Activated T-helper 1 cell treated with anti-CD3 and anti-CD28 coated beads, Interleukin-12 subunit alpha, Interleukin-12 subunit beta, Interleukin-2, Interleukin-4 antibody, amounts not matched to agents 30 ng/mL and 10 ng/mL and 1 ng/mL, durations not matched to agents 14 hours and 24 hours and 36 hours (primary cell): Measurements from ENCODE around the gene ZBTB16. TPM values are rescaled to one million over a fixed set of nuclear protein-coding genes. Genes with fewer than 3 reads are reported as not detected.
A peak's percentile ranks its signal among the peaks of the same experiment; 100 is the strongest.

ENCODE experiments used
- DNase-seq: peaks from one replicate; pipeline ENCODE4 v3.0.0; 2021; ENCODE audit warnings: low spot score
- H3K27ac Mint-ChIP-seq: one replicate; pipeline ENCODE4 v1.8.0; 2021; ENCODE audit warnings: mild to moderate bottlenecking, mixed read lengths
- H3K27me3 Mint-ChIP-seq: one replicate; pipeline ENCODE4 v1.8.0; 2022; ENCODE audit warnings: mild to moderate bottlenecking, moderate library complexity, mixed read lengths; ENCODE audit not compliant: insufficient read depth
- H3K36me3 Mint-ChIP-seq: one replicate; pipeline ENCODE4 v1.8.0; 2021; ENCODE audit warnings: low read depth, mixed read lengths
- H3K4me1 Mint-ChIP-seq: one replicate; pipeline ENCODE4 v1.8.0; 2021; ENCODE audit warnings: low read depth, mixed read lengths
- H3K4me3 Mint-ChIP-seq: one replicate; pipeline ENCODE4 v1.8.0; 2021; ENCODE audit warnings: mild to moderate bottlenecking, moderate library complexity, mixed read lengths
- H3K9me3 Mint-ChIP-seq: one replicate; pipeline ENCODE4 v1.8.0; 2021; ENCODE audit warnings: mixed read lengths
- intact Hi-C: fragments of 100-400 bp; cut with micrococcal nuclease; formaldehyde crosslinking; loops from one replicate; pipeline ENCODE4 v1.15.1; 2024
- total RNA-seq: library from RNA; stranded (reverse); gene quantifications from 2 replicates; pipeline ENCODE4 v1.2.3, GENCODE V29; 2022

The ZBTB16 gene
- total RNA-seq, 1 donor from 2014 or later: 3.4 TPM

GRCh38 chr11:114092478-114092877, 33.0 kb downstream of the ZBTB16 start:
- H3K4me3 Mint-ChIP-seq: no peak overlapping the region
- H3K36me3 Mint-ChIP-seq: no peaks in the 10 kb centered on the region
- H3K27me3 Mint-ChIP-seq: peaks cover 13% of the 10 kb centered on the region
- H3K4me1 Mint-ChIP-seq: peaks cover 9% of the 10 kb centered on the region
- H3K9me3 Mint-ChIP-seq: no peaks in the 10 kb centered on the region
- intact Hi-C loops: no loop called here
- DNase-seq: no peak
- H3K27ac Mint-ChIP-seq: no peak overlapping the region

- Mint-ChIP-seq H3K4me3 (no peak overlapping the region), H3K27ac (no peak overlapping the region), H3K27me3 (peaks cover 13% of the 10 kb centered on the region), H3K4me1 (peaks cover 5% of the 10 kb centered on the region), H3K9me3 (no peaks in the 10 kb centered on the region), H3K36me3 (no peaks in the 10 kb centered on the region)
- no peak for DNase-seq
- intact Hi-C loops: no loop called here
Observed at GRCh38 chr11:114092953-114093352, 33.4 kb downstream of the ZBTB16 start.

GRCh38 chr11:114094516-114094915, 35.0 kb downstream of the ZBTB16 start:
- Mint-ChIP-seq H3K4me1 (no peaks in the 10 kb centered on the region), H3K27ac (no peak overlapping the region), H3K27me3 (peaks cover 13% of the 10 kb centered on the region), H3K9me3 (no peaks in the 10 kb centered on the region), H3K36me3 (no peaks in the 10 kb centered on the region), H3K4me3 (no peak overlapping the region)
- intact Hi-C loops: no loop called here
- no peak for DNase-seq

- H3K4me3 Mint-ChIP-seq: no peak overlapping the region
- no peaks in the 10 kb centered on the region for H3K36me3 Mint-ChIP-seq
- no peaks in the 10 kb centered on the region for H3K9me3 Mint-ChIP-seq
- no peaks in the 10 kb centered on the region for H3K4me1 Mint-ChIP-seq
- DNase-seq: no peak
- H3K27ac Mint-ChIP-seq: no peak overlapping the region
- intact Hi-C loops: no loop called here
- peaks cover 15% of the 10 kb centered on the region for H3K27me3 Mint-ChIP-seq
Observed at GRCh38 chr11:114095899-114096298, 36.4 kb downstream of the ZBTB16 start.

GRCh38 chr11:114097832-114098231, 38.3 kb downstream of the ZBTB16 start:
- Mint-ChIP-seq H3K4me3 (no peak overlapping the region), H3K27ac (no peak overlapping the region)
- intact Hi-C loops: no loop called here

GRCh38 chr11:114098927-114099326, 39.4 kb downstream of the ZBTB16 start:
- Mint-ChIP-seq H3K27ac (no peak overlapping the region), H3K36me3 (no peaks in the 10 kb centered on the region), H3K27me3 (peaks cover 14% of the 10 kb centered on the region), H3K9me3 (no peaks in the 10 kb centered on the region), H3K4me1 (peaks cover 12% of the 10 kb centered on the region), H3K4me3 (no peak overlapping the region)
- intact Hi-C loops: no loop called here
- DNase-seq: no peak

More at GRCh38 chr11:114097832-114098231, 38.3 kb downstream of the ZBTB16 start:
- Mint-ChIP-seq H3K9me3 (no peaks in the 10 kb centered on the region), H3K4me1 (peaks cover 1% of the 10 kb centered on the region), H3K27me3 (peaks cover 14% of the 10 kb centered on the region), H3K36me3 (no peaks in the 10 kb centered on the region)
- DNase-seq: no peak

GRCh38 chr11:114099392-114100178, 40.1 kb downstream of the ZBTB16 start:
- DNase-seq: no peak
- peaks cover 14% of the 10 kb centered on the region for H3K27me3 Mint-ChIP-seq
- H3K27ac Mint-ChIP-seq: no peak overlapping the region
- no peaks in the 10 kb centered on the region for H3K36me3 Mint-ChIP-seq
- no peaks in the 10 kb centered on the region for H3K9me3 Mint-ChIP-seq
- intact Hi-C loops: loop anchor here (5.0 kb wide), 1 partner anchor 83 kb away; no protein-coding TSS in a partner anchor
- H3K4me3 Mint-ChIP-seq: no peak overlapping the region
- peaks cover 19% of the 10 kb centered on the region for H3K4me1 Mint-ChIP-seq

- H3K4me3 Mint-ChIP-seq: peak overlapping the region; percentile 28
- no peak for DNase-seq
Observed at GRCh38 chr11:114102993-114103896, 43.7 kb downstream of the ZBTB16 start.

GRCh38 chr11:114105611-114106010, 46.1 kb downstream of the ZBTB16 start:
- H3K4me3 Mint-ChIP-seq: no peak overlapping the region
- H3K4me1 Mint-ChIP-seq: peaks cover 26% of the 10 kb centered on the region
- DNase-seq: no peak
- intact Hi-C loops: loop anchor here (2.0 kb wide), 1 partner anchor 17 kb away; no protein-coding TSS in a partner anchor
- H3K9me3 Mint-ChIP-seq: no peaks in the 10 kb centered on the region
- no peaks in the 10 kb centered on the region for H3K36me3 Mint-ChIP-seq
- H3K27ac Mint-ChIP-seq: no peak overlapping the region
- H3K27me3 Mint-ChIP-seq: peaks cover 24% of the 10 kb centered on the region

More at GRCh38 chr11:114102993-114103896, 43.7 kb downstream of the ZBTB16 start:
- peak overlapping the region; percentile 11 for H3K27ac Mint-ChIP-seq
- H3K36me3 Mint-ChIP-seq: no peaks in the 10 kb centered on the region
- intact Hi-C loops: loop anchor here (5.0 kb wide), 1 partner anchor 79 kb away; no protein-coding TSS in a partner anchor
- H3K4me1 Mint-ChIP-seq: peaks cover 20% of the 10 kb centered on the region
- peaks cover 12% of the 10 kb centered on the region for H3K27me3 Mint-ChIP-seq
- no peaks in the 10 kb centered on the region for H3K9me3 Mint-ChIP-seq

- intact Hi-C loops: loop anchor here (2.0 kb wide), 1 partner anchor 17 kb away; no protein-coding TSS in a partner anchor
- H3K4me3 Mint-ChIP-seq: no peak overlapping the region
- peaks cover 26% of the 10 kb centered on the region for H3K4me1 Mint-ChIP-seq
- no peak for DNase-seq
- H3K9me3 Mint-ChIP-seq: no peaks in the 10 kb centered on the region
- H3K27ac Mint-ChIP-seq: no peak overlapping the region
- H3K36me3 Mint-ChIP-seq: no peaks in the 10 kb centered on the region
- peaks cover 24% of the 10 kb centered on the region for H3K27me3 Mint-ChIP-seq
Observed at GRCh38 chr11:114106047-114106446, 46.5 kb downstream of the ZBTB16 start.

GRCh38 chr11:114106986-114107385, 47.5 kb downstream of the ZBTB16 start:
- Mint-ChIP-seq H3K27ac (no peak overlapping the region), H3K9me3 (no peaks in the 10 kb centered on the region), H3K4me3 (no peak overlapping the region), H3K36me3 (no peaks in the 10 kb centered on the region), H3K4me1 (peaks cover 26% of the 10 kb centered on the region), H3K27me3 (peaks cover 28% of the 10 kb centered on the region)
- intact Hi-C loops: loop anchor here (2.0 kb wide), 1 partner anchor 18 kb away; no protein-coding TSS in a partner anchor
- DNase-seq: no peak

- no peak overlapping the region for H3K4me3 Mint-ChIP-seq
- no peak overlapping the region for H3K27ac Mint-ChIP-seq
- no peaks in the 10 kb centered on the region for H3K9me3 Mint-ChIP-seq
- peaks cover 16% of the 10 kb centered on the region for H3K4me1 Mint-ChIP-seq
- H3K36me3 Mint-ChIP-seq: no peaks in the 10 kb centered on the region
- peaks cover 34% of the 10 kb centered on the region for H3K27me3 Mint-ChIP-seq
- intact Hi-C loops: no loop called here
- DNase-seq: no peak
Observed at GRCh38 chr11:114108501-114109205, 49.1 kb downstream of the ZBTB16 start.
